ENCODE results near the gene PLD3.
"Not testable (repeated sequence)": the region's sequence is repeated elsewhere in the genome, so short reads cannot be mapped to it uniquely, and the experiment has no call there.

The PLD3 gene

DNA sequence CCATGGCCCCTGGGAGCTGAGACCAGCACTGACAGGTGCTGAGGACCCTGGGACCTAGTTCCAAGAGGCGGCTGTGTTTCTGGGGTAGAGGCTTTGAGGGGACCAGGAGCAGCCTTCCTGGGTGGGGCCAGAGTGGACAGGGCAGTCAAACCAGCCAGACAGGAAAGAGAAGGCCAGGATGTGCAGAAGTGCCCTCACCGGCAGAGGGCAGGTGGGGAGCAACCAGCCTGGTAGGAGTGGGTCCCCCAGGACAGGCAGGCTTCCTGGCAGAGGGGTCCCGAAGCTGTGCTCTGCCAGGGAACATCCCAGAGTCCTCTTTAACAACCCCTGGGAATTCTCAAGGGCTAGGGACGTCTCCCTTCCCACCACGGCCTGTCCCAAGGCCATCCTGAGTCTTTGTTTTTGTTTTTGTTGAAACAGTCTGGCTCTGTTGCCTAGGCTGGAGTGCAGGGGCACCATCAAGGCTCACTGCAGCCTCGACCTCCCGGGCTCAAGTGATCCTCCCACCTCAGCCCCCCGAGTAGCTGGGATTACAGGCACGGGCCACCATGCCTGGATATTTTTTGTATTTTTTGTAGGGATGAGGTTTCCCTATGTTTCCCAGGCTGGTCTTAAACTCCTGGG, 44.5 kb downstream of the PLD3 start:
- DNase-seq: no peak

DNA sequence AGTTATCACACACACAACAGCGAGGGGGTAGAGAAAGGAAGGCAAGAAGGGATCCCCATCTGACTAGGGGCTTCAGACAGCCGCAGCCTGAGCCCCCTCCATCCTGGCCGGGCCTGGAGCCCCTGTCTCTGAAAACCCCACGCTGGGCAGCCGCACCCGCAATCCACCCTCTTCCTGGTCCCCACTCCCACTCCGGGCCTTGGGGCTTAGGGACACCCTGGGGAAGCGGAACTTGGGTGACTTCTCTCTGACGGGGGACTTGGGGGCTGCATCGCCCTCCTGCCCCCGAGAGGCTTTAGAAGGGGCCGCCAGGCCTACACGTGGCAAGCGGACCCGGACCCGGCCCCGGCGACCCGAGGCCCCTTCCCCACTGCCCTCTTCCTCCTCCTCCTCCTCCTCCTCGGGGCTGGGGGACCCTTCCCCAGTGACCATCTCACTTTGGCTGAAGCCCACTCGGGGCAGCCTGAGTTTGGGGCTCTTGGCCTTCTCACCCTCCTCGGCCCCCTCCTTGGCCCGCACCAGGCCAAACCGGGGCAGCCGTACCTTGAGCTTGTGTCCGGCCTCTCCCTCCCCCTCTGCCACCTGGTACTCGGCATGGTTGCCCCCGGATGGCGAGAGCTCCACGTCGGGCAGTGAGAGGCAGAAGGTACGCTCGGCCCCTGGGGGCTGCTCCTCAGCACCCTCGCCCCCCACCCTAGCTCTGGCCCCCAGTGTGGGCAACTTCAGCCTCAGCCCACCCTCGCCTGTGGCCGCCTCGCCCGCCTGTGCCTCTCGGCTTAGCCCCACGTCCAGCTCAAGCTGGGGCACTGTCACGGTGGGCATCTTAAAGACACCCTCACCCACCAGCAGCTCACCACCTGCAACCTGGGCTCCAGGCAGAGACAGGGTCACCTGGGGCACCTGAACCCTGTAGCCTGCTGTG, 45.7 kb downstream of the PLD3 start:
- DNase-seq: no peak

DNA sequence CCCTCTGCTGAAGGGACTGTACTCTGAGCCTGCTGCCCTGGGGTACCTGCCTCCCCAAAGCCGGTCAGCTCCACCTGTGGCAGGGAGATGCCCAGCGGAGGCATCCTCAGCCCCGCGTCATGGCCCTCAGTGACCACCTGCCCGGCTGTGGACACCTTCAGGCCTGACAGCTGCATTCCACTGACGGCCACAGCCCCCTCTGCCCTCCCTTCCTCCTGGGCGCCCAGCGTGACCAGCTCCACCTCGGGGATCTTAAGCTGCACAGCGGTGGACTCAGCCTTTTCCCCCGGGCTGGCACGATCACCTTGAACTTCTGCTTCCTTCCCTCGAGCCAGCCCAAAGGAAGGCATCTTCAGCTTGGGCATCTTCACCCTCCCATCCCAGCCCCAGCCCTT, 46.3 kb downstream of the PLD3 start:
- no peak for DNase-seq

DNA sequence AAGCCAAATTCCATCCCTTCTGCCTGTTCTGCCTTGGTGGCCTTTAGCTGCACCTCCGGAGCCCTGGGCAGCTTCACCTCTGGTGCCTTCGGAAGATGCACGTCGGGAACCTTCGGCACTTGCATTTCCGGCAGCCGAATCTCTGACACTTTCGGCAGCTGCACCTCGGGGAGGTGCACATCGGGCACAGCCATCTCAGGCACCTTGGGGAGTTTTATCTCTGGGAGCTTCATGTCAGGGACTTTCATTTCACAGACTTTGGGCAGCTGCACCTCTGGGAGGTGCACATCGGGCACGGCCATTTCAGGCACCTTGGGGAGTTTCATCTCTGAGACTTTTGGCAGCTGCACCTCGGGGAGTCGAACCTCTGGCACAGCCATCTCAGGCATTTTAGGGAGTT, 47.5 kb downstream of the PLD3 start:
- DNase-seq: no peak

DNA sequence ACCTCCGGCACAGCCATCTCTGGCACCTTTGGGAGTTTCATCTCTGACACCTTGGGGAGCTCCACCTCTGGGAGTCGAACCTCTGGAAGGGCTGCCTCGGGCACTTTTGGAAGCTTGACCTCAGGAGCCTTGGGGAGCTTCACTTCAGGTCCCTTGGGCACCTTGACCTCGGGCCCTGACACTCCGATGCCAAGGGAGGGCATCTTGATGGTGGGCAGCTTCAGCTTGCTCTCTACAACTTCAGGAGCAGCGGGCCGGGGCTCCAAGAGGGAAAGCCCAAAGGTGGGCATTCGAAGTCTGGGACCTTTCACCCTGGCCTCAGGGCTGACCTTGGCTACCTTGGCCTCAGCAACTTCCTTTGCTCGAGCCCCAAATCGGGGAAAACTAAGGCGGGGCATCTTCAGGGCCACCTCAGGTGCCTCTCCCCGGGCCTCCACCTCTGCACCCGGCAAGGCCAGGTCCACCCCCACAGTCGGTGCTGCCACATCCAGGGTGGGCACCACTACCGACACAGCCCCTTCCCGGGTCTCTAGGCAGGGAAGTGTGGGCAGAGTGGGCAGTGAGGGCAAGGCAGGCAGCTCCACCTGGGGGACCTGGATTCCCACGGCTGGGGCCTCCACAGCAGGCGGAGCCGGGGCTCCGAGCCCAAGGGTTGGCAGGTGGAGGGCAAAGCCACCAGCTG, 48.5 kb downstream of the PLD3 start:
- DNase-seq: no peak

DNA sequence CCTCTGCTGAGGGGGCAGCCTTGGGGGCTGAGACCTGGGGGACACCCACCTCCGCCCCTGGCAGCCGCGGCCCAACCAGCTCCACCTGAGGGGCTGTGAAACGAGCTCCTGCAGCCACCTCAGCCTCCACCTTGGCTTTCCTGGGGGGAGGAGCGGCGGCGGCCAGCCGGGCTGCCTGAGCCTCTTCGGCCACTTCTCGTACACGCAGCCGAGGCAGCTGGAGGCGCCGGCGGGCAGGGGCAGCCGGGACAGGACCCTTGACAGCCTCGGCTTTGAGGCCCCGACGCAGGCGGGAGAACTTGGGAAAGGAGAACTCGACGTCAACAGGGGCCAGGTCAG, 49.0 kb downstream of the PLD3 start:
- no peak for DNase-seq

DNA sequence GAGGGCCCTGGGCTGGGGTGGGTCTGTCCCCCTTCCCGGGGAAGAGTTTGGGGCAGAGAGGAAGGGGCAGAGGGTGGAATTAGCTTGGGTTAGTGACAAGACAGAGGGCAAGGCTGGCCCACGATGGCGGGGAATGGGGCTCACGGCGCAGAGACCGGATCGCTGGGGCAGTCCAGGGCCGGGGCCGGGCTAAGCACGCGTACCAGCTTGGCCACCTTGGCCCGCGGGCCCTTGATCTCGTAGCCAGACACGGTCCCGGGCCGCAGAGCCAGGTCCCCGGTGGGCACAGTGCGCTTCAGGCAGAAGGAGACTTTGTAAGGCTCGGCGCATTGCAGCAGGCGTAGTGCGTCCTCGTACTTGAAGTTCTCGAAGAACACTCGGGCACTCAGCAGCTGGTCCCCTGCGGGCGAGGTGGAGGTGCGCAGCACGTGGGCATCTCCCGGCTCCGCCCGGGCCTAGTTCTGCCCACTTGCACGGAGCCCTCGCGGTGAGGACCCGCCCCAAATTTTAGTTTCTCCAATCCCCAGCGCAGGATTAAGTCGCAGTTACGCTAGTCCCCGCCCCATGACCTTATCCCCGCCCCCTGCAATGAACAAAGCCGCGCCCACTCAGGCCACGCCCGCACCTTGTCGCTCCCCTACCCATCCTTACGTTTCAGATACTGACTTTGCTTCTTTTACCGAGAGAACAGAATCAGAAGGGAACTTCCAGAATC, 50.1 kb downstream of the PLD3 start:
- DNase-seq: peak; percentile 50 to 63

DNA sequence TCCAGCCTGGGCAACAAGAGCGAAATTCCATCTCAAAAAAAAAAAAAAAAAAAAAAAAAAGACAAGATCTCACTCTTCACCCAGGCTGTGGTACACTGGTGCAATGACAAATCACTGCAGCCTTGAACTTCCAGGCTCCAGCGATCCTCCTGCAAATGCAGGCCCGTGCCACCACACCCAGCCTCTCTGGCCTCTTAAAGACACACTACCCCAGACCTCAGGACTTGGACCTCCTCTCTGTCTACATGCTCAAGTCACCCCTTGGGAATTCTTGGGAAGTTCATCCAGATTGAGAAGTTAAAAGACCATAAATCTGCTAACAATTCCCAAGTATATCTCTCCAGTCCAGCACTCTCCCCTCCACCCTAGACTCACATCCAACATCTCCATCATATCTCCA, 52.1 kb downstream of the PLD3 start:
- DNase-seq: no peak

DNA sequence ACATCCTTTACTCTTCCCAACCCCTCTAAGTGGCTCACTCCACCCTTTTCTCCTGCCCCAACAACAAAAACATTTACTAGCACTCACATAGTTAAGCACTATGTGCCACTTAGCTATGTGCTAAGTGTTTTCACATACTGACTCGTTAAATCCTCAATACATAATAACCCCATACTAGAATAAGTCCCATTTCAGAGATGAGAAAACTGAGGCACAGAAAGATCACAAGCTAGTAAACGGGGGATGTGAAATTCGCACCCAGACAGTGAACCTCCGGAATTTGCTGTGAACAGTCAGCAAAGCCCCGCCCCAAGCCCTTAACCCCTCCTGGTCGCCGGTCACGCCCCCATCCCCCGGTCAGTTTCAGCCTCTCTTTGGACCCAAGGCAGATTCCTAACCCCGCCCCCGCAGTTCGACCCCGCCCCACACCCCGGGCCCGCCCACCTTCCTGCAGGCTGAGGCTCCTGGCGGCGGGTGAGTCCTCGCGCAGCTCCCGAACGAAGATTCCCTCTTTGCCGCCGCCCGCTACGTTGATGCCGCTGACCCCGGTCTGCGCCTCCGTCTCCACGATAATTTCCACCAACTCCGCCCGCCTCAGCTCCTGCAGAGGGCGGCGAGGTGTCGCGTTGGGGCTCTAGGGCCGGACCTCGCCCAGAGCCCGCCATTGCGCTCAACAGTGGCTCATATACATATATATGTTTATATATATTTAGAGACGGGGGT, 54.9 kb downstream of the PLD3 start:
- DNase-seq: peak; percentile 70 to 74

DNA sequence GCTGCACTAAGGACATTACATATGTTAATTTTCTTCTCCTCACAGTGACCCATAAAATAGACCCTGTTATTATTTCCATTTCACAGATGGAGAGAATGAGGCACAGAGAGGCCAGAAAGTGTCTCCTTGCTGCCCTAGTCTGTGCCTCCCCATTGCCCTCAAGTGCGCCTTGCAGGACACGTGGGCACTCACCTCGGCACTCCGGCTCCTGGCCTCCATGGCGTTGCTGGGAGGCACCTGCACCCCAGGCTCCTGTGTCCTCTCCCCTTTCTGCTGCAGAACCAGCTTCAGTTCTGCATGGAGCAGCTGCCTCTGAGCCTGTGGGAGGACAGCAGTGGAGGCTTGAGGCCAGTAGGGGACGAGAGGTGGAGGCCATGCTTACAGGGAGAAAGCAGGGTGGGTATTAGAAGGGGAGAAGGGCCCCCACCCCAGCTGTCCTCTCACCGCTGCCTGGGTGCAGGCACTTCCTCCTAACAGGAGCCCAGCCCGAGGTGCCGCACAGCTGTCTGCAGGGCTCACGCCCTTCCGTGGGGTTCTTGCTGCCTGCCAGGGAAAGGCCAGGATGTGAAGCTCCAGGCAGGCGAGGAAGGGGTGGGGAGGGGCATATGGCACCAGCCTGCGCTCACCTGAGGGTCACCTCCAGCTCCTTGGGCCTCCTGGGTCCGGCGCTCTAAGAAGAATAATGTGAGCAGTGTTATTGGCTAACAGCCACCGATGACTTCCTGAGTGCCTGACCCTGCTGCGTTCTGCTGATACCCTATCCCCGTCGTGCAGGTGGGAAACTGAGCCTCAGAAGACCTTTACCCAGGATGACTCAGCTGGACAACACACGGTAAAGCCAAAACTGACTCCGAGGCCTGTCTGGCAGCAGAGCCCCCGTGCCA, 59.5 kb downstream of the PLD3 start:
- no peak for DNase-seq

DNA sequence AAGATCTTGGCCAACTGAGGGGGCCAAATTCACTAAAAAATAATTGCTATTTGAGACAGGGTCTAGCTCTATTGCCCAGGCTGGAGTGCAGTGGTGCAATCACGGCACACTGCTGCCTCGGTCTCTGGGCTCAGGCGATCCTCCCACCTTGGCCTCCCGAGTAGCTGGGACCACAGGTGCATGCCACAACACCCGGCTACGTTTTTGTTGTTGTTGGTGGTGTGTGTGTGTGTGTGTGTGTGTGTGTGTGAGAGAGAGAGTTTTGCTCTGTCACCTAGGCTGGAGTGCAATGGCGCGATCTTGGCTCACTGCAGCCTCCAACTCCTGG, 60.1 kb downstream of the PLD3 start:
- not testable (repeated sequence) for DNase-seq

DNA sequence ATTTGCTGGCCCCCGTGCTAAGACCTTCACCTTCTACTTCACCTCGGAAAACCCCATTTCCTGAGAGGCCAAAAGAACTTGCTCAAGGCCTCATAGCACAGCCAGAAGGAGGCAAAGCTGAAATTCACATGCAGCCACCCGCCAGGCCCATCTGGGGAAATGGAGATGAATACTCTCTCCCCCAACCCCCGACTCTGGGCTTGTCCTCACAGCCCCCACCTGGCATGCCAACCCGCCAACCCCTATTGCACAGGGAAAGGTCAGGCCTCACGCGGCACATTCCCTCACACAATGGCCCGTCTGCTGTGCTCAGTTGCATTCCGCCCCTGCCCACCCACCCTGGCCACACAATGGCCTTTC, 61.5 kb downstream of the PLD3 start:
- DNase-seq: no peak

DNA sequence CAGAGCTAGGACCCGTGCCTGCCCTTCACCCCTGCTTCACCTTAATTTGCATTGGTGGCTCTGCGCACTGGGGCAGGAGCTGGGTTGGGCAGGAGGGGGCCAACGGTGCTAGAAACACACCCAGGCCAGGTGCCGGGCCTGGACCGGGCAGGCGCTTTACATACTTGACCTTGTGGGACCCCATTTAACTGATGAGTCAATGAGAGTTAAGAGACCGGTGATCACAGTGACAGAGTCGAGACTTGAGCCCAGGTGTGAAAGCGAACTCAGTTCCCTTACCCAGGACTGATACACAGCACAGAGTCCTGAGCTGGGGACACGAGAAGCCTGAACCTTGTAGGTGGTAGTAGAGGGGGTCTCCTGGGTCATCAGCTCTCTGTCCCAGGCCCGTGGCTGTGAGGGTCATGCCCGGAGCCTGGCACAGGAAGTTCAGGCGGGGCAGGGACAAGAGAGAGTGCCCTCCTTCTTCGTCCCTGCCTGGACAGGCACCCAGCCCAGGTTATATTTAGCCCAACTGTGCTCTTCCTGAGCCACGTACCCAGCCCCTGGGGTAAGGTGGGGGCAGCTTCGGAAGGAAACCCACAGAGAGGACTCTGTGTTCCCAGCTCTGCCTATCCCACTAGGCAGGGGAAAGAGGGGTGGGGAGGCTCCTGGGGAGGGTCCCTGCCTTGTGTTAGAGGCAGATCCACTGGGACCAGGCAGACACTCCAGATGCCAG, 62.8 kb downstream of the PLD3 start:
- no peak for DNase-seq

DNA sequence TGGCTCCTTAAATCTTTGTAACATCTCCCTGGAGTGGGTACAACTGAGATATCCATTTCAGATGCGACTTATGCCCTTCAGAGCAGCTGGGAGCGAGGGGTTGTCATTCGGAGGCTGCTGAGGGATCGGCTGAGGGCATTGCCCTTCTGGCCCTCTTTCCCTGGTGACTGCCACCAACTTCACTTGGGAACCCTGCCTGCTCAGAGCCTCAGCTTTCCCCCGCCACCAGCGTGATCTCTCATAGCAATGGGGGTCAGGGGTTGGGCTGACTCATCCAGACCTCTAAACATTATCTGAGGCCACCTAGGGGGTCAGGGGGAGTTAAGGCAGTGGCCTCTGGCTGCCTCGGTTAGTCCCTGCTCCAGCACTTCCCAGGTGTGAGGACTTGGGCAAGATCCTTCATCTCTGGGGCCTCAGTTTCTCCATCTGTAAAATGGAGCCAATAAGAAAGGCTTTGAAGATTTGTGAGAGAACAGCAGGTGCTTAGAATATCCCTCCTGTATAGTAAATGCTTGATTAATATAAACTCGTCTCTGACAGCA, 63.5 kb downstream of the PLD3 start:
- DNase-seq: no peak

DNA sequence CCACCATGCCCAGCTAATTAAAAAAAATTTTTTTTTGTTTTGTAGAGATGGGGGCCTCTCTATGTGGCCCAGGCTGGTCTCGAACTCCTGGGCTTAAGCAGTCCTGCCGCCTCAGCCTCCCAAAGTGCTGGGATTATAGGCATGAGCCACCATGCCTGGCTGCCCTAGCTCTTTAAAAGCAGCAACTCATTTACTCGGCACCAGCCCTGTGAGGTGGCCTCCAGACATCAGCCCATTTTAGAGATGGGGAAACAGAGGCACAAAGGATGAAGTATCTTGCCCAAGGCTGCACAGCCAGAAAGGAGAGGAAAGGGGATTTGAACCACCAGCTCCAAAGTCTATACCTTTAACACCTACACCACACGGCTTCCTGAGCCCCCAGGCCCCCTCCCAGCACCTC, 64.4 kb downstream of the PLD3 start:
- DNase-seq: no peak

DNA sequence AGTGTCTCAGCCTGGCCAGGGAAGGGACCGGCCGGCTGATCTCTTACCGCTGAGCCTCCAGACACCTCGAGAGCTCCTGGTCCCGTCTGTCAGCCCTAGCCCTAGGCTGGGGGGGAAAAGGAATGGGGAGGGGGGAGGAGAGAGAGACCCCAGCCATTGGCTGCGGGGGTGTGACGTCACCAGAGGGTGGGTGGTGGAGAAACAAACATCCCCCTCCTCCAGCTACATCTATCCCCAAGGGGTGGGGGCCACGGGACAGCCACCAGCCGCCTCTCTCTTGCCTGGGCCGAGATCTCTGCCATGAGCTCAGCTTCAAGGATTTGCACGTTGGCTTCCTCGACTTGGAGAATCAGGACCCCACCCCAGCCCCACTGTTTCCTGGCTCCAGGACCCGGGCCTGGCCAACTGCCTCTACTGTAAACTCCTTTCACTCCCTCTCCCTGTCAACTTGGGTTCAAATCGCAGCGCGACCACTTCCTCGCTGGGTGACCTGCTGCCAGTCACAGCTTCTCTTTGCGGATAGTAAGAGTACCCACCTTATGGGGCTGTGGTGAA, 64.9 kb downstream of the PLD3 start, which contains the start of gene PRX:
TSS of gene PRX (minus strand) at position 88 of the 555 bp plus-strand sequence. CDS start 5,446 bp downstream, outside the sequence.
- no peak for DNase-seq

DNA sequence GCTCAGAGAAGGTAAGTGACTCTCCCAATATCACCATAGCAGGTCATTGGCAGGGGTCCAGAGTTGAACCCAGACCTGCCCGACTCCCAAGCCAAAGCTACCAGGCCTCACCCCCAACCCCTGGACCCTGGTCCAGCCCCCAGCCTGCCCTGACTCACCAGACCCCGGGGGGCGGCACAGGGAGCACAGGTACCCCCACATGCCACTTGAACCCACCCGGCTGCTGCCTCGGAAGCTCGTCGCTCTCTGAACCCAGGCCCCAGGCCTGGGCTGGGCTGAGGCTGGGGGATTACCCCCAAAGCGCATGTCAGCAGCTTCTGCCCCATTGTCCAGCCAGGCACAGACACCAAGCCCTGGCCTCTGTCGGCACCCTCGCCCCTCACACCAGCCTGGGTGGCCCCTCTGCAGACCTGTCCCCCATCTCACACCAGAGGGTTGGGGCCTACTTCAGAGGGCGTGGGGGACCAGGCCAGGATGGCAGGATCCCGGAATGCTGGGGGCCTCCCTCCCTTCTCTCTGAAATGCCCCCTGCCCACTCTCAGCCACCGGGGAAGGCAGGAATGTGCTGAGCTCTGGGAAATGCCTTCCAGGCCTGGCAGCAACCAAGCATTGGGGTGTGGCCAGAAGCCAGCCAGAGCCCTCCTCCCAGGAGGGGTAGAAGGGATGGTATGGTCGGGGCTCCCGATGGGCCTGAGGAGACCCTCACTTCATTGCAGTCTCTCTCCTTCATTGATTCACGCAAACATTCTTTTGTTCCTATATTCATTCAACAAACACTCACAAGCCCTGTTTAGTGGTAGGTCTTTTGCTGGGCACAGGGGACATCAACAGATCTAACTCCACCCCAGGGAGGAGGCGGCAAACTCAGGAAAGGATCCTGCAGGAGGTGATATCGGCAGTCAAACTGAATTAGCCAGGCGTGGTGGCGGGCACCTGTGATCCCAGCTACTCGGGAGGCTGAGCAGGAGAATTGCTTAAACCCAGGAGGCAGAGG, 66.3 kb downstream of the PLD3 start:
- no peak for DNase-seq

DNA sequence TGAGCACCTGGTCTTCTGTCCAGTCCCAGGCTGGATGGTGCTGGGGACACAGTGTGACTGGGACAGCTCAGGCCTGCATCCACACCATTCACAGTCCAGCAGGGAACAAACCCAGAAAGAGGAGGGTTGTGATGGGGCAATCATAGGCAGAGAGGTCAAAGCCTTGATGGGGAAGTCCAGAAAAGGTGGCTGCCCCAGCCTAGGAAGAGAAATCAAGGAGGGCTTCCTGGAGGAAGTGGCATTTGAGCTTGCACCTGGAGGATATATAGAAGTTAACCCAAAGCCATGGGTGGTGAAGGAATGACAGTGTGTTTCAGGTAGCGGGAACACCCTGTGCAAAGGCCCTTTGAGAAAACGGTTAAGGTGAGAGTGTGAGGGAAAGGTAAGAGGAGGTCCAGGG, 67.3 kb downstream of the PLD3 start:
- DNase-seq: no peak
